Stimulated activated CD8-positive, alpha-beta memory T cell treated with anti-CD3 and anti-CD28 coated beads, Interleukin-7, amount 100 ng/mL, for 1 hour (primary cell): Measurements from ENCODE around the gene GPR62.

Experiments
- DNase-seq, 2 donors: peaks; one replicate each; pipeline ENCODE4 v3.0.0-alpha.2; 2020; ENCODE audit warnings: low read depth in 2 of 2

GPR62 gene

DNA sequence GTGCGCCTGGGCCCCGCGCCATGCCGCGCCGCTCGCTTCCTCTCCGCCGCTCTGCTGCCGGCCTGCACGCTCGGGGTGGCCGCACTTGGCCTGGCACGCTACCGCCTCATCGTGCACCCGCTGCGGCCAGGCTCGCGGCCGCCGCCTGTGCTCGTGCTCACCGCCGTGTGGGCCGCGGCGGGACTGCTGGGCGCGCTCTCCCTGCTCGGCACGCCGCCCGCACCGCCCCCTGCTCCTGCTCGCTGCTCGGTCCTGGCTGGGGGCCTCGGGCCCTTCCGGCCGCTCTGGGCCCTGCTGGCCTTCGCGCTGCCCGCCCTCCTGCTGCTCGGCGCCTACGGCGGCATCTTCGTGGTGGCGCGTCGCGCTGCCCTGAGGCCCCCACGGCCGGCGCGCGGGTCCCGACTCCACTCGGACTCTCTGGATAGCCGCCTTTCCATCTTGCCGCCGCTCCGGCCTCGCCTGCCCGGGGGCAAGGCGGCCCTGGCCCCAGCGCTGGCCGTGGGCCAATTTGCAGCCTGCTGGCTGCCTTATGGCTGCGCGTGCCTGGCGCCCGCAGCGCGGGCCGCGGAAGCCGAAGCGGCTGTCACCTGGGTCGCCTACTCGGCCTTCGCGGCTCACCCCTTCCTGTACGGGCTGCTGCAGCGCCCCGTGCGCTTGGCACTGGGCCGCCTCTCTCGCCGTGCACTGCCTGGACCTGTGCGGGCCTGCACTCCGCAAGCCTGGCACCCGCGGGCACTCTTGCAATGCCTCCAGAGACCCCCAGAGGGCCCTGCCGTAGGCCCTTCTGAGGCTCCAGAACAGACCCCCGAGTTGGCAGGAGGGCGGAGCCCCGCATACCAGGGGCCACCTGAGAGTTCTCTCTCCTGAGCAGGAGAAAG lies 951 bp downstream of the GPR62 start:
- no peak for DNase-seq

DNA sequence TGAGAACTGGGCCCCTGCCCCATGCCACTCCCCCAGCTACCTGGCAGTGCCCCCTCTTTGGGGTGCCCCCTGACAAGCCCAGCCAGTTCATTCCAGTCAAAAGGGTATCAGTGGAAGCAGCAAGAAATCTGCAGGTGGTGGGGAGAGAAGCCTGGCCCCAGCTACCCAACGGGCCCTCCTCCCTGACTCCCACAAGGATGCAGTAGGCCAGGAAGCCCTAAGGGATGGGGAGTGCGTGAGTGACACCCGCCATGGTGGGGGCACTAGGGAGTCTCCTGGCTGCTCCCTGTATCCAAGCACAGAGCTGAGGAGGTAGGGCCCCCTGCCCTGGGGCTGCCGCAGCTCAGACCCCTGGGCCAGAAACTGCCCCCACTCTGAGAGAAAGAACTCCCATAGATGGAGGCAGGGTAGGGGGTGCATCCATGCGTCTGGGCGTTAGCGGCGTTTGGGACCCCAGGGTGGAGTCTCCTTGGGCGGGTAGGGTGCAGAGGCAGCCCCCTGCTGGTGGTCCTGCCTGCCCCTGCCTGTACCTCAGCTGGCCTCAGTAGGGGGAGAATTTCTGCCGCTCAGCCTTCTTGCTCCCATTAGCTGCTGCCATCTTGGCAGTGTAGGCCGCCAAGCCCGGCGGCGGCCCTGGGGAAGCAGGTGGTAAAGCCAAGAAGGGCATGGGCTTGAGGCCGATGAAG lies 2.5 kb downstream of the GPR62 start:
- no peak for DNase-seq

DNA sequence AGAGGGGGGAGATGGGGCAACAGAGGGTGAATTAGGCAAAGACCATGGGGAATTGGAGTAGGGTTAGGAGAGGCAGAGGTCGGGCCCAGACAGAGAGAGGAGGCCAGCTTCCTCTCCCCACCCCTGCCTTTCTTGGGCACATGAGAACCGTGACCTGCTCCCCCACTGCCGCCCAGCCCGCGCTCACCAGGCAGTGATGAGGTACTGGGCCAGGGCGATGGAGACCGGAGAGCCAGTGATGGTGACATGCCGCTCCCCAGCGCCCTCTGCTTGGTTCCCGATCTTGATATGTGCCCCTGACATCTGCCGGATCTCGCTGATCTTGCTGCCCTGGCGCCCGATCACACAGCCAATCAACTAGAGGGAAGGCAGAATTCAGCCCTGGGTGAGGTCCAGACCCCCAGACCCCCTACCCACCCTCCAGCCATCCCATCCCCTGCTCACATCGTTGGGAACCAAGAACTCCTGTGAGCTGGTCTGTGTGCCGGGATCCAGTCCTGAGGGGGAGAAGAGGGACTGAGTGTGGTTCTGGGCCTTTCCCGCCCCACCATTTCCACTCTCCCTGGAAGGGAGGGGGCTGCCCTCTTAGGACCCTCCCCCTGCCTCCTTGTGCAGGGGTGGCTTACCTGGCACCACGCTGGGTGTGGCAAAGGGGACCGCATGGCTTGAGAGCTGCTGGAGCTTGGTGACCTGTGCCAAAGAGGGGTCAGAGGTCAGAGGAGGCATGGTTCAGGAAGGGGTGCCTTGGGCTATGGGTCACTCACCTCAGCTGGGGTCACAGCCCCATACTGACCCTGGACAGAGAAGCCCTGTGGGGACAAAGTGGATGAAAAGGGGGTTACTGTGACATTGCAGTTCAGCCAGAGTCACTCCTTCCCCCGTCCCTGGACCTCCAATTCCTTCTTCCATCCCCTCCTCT lies 3.7 kb downstream of the GPR62 start:
- no peak for DNase-seq

DNA sequence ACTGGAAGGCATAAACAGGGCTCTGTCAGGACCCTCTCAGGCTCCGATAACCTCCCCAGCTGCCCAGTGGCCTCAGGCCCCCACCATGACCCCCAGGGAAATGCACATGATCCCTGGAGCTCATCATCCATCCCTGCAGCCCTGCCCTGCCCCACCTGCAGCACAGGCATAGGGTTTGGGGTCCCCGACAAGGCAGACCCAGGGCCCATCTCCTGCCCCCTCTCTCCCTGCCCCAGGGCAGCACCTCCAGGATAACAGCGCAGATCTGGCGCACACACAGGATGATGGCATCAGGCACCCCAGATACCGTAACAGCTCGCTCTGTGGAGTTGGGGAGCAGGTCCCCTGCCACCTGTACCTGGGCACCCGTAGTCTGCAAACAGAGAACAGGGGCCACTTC lies 4.5 kb downstream of the GPR62 start:
- no peak for DNase-seq

DNA sequence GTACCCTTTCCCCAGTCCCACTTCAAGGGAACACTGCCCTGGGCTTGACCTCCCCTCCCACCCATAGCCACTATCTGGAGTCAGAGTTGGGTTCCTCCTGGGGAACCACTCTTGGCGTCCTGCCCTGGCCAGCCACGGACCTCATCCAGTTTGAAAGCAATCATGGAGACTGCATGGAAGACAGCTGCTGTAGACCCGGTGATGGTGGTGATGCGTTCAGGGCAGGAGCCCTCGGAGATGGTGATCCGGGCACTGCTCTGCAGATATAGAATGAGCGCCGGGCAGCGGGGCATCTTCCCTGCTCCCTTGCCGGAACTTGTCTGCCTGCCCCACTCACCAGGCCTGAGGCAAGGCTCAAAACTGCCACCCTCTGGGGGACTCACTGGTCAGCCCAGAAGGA lies 5.2 kb downstream of the GPR62 start:
- no peak for DNase-seq

DNA sequence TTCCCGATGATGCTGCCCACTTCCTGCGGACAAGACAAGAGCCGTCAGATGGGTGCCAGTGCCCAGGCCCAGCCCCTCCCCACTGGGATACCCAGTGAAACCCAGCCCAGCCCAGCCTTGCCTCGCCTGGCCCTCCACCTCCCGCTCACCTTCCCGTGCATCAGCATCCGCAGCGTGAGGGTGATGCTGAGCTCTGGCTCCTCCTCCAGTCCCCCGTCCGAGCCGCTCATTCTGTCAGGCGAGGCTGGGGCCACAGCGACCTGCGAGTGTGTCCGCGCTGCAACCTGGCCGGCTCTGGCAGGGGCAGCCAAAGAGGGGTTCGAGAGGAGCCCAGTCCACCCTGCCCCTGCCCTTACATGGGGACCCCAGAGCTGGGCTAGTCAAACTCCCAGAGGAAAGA lies 5.8 kb downstream of the GPR62 start:
- no peak for DNase-seq

DNA sequence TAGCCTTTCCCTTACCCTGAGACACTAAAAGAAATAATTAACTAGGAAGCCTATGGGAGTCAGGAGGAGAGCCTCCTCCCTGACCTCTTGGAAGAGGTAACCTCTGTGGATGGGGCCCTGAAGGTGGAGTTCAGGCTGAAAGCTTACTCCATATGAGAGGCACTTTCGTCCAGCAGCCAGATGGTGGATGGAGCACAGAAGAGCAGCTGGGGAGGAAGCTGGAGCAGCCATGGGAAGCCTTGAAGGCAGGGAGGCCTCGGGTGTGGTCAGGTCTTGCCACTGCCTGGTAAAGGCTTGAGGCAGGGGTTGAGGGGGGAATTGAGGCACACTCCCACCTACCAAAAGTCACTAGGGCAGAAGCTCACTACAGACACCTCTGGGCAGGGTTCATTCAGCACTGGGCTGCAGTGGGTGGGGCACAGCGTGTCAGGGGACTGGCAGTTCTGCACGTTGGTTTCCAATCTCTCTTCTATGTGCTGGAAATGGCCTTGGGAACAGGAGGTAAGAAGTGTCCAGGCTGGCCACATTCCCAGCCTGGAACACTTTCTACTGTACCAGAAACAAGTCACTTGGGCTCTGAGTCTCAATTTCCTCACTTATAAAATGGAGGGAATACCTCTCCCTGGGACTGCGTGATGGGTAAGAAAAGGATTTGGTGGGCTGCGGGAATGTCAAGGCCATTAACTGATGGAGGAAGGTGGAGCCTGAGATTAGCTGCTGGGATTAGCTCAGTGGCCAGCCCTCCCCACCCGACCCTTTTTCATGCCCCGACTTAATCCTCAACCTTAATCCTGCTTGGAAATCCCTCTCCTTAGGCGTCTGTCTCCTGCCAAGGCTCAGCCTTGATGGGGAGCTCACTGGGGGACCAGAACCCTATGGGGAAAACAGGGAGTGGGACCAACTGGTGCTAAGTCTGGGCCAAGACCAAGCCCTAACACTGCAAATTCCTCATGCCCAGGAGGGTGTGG lies 6.7 kb downstream of the GPR62 start:
- no peak for DNase-seq

DNA sequence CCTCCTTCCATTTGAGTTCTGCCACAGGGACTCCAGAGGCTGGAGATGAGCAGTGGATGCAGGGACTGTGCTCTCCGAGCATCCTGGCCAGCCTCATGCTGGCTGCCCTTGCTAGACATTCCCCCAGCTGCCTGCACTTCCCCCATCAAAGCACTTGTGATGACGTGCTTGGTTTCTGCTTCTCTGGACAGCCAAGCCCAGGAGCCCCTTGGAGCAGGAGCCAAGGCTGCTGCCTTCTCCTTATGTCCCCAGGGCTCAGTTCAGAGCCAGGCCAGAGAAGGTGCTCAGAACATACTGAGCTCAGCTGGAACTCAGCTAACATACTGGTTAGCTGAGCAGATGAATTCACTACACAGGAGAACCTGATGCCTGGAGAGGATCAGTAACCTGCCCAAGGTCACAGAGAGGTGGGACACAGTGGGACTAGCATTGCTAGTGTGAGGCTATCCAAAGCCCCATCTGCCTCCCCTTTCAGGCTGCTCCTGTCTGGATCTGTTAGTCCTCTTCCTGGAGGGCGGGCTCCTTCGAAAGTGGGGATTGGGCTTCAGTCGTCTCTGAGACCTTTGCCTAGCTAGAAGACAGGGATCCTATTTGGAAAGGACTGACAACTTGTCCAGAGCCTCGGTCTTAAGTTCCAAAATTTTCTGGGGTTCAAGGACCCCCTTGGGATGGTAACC lies 7.8 kb downstream of the GPR62 start:
- DNase-seq: no peak

DNA sequence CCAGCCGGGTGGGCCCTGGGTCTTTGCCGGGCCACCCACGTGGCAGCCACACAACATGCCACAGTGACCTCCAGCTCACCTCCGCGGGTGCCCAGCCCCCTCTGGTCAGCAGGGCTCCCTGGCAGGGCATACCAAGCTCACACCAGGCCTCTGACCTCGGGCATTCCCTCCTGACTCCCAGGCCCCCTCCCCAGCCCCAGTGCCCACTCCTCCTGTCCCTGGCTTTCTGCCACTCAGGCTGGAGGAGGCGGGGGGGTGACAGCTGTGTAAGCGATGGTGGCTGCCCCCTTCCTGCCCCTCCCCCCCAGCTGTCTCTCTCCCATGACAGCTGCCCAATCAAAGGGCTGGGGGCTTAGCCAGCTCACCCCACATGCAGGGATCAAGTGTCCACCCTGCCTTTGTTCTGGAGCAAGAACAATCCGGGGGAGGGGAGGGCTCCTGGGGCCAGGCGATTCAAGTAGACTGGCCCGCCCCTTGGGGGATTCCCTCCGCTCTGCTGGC lies 8.8 kb downstream of the GPR62 start:
- no peak for DNase-seq

DNA sequence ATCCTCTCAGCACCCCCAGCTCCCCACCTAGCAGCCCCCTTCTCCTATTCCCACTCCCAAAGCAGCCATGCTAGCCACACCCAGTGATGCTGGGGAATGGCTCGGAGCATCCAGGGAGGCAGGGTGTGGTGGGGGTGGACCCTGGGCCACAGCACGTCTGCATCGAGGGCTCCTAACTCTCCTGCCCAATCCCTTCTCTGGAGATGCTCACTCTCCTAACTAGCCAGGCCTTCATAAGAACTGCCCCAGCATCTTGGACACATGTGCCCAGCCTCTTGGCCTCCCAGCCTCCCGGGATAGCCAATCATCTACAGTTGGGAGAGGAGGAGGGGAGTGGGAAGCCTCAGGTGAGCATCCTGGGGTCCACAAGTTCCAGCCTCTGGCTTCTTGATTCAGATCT lies 9.3 kb downstream of the GPR62 start:
- no peak for DNase-seq

DNA sequence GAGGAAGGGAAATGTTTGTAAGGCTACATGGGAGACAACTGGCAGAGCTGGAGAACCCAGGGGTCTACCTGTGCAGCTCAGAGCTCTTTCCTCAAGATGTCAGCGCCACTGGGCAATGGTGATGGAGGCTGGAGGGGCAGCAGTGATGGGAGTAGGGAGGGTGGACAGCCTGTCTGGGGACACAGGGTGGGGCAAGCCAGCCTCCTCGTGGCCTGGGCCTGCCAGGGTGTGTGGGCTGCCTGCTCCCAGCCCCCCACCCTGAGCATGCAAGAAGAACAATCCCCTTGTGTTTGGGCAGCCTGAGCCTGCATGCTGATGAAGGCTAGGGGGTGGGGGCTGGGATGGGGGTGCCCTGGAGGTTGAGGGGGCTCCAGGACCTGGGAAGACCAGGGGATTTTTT lies 10.8 kb downstream of the GPR62 start:
- no peak for DNase-seq

DNA sequence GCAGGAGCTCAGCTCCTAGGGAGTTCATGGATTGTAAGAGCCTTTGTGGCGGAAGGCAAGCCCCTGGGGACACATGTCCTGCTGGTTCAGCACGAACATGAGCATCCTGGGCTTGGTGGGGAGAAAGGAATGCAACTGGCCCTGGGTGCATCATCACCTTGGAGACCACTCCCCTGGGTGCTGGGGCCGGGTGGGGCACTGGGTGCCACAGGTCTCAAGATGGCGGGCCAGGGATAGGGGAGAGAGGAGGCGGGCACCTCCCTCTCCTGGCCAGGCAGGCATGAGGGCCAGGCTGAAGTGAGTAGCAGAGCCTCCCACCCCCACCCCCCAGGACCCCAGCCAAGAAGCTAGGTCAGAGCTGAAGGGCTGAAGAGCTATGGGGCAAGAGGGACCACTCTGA lies 11.3 kb downstream of the GPR62 start:
- no peak for DNase-seq

DNA sequence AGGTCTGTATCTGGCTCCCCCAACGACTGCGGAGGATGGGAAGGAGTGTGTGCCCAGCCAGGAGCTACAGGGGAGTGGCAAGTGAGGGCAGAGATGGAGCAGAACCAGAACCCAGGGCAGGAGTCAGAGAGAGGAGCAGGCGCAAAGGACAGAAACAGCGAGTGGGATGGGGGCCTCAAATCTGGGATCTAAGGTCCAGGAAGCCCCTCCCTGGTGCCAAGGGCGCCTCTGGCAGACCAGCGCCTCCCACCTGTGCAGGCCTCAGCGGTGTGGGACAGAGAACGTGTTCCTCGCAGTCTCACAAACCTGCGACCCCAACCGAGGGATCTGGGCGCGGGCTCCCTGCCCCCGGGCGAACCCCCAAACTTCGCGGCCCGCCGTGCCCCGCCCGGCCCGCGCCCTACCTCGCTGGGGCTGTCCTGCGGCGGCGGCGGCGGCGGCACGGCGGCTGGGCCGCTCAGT lies 11.8 kb downstream of the GPR62 start:
- no peak for DNase-seq

DNA sequence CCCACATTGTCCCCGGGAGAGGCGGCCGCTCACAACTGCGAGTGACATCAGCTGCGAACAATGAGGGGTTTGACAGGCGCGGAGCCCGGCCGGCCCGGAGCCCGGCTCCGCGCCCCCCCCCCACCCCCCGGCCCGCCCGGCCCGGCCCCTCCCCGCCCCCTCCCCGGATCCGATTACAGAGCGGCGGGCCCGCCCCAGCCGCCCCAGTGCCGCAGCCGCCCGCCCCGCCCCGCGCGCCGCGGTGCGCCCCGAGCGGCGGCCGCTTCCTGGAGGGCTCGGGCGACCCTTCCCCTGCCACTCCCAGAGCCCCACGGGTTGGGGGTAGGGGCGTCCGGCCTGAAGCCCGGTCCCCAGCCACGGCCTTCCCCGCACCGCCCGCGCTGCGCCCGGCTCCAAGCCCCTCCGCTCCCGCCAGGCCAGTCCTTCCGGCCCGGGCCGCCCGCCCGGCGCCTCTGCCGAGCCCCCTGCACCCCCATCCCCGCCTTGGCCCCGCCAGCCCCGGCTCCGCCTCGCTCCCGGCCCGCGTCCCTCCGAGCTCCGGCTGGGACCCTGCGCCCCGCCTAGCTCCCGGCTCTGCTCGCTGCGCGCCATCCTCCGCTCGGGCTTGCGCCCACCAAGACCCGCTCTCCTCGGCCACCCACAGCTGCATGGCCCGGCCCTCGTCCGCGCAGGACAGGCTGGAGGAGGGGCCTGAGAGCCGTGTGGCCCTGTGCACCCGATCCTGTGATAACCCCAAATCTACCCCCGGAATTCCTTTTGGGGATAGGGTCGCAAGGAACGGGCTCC lies 12.4 kb downstream of the GPR62 start, which contains the start of gene PCBP4:
TSS of gene PCBP4 (minus strand) at position 71 of the 786 bp plus-strand sequence. CDS start 6,214 bp downstream, outside the sequence.
- no peak for DNase-seq

DNA sequence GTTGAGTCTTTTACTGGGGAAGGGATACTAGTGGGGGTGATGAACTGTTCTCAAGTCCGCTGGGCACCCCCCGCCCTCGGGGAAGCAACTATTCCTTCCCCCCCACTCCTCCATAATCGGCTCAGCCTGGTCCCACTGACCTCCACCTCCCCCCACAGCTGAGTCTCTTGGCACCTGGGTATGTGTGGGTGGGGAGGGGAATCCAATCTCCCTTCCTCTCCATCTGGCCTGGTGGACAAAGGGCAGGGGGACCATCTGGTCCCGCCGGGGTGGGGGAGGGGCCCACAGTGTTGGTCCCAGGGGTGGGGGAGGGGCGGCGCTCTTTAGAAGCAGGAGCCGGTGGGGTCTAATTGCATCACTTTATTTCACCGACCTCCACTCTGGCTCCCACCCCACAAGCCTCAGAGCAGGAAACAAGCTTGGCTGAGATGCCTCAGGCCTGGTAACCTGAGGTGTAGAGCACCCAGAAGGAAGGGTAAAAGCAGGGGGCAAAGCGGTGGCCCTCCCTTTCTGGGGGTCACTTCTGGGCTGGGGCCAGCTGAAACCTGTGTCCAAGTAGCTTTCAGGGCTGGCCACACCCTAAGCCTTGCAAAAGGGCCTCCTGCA lies 13.1 kb downstream of the GPR62 start:
- DNase-seq: no peak

DNA sequence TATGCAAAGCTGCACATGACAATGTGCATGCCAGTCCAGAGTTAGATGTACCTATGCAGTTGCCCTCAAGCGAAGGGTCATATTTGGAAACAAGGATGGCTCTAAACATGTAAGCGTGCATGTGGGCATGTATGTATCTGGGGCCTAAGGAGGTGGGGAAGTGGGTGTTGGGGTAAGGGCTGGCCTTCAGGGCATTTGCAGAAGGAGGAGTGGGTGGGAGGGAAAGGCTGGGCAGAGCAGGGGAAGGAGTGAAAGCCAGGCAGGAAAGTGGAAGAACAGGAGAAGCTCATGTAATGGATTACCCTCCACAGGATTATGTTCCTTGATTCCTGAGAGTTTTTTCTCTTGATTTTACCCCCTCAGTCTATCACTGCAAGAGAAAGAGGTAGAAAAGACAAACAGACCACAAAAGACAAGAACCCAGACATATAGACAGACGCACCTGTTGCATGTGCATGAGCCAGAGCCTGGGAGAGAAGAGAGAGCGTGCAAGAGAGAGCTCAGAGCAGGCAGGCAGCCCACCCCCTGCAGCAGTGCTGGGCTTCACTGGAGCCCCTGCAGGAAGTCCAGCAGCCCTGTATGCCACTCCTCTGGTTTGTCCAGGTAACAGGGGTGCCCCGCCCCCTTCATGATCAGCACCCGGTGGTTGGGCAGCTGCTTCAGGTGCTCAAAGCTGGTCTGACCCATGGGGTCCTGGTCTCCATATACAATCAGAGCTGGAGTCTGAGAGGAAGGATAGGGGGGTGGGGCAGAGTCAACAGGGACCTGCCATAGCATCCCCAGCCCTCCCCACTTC lies 13.9 kb downstream of the GPR62 start:
- no peak for DNase-seq

DNA sequence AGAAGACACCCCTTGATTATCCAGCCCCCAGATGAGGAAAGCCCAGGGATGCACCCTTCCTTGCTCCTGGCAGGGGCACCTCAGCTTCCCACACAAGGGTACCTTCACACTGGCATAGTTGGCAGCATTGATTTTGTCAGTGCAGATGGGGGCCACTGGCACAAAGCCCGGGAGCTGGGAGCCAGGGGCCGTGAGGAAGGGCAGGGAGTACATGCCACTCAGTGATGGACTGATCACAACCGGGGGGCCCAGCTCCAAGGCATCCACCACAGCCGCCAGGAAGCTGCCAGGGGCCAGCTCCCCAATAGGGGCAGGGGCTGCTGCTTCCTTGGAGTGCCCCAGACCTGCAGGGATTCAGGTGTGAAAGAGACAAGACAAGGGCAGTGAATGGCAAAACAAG lies 14.7 kb downstream of the GPR62 start:
- no peak for DNase-seq
